HG03280 (cell line): ENCODE results near the gene CD48.

Source experiments
- ATAC-seq: cut with Tn5 transposase; IDR thresholded peaks from one replicate; pipeline ENCODE4 v1.9.1; 2021; ENCODE audit warnings: mild to moderate bottlenecking, moderate library complexity; ENCODE audit not compliant: unreplicated experiment

The CD48 gene

GRCh38 chr1:160681066-160681890 is 30.3 kb downstream of the CD48 start:
- ATAC-seq: peak; percentile 45

GRCh38 chr1:160680399-160680798 is 31.2 kb downstream of the CD48 start:
- no peak for ATAC-seq

GRCh38 chr1:160679893-160680292 is 31.7 kb downstream of the CD48 start:
- no peak for ATAC-seq

- no peak for ATAC-seq
These were observed 34.6 kb downstream of the CD48 start for GRCh38 chr1:160676869-160677597.

GRCh38 chr1:160675641-160676410 is 35.8 kb downstream of the CD48 start:
- ATAC-seq: peak; percentile 52

GRCh38 chr1:160674415-160674814 is 37.2 kb downstream of the CD48 start:
- no peak for ATAC-seq

GRCh38 chr1:160672789-160673695 is 38.6 kb downstream of the CD48 start:
- ATAC-seq: no peak

GRCh38 chr1:160671603-160672517 is 39.8 kb downstream of the CD48 start:
- ATAC-seq: no peak

- ATAC-seq: no peak
These were observed 40.9 kb downstream of the CD48 start for GRCh38 chr1:160670701-160671100.

- no peak for ATAC-seq
These were observed 41.8 kb downstream of the CD48 start for GRCh38 chr1:160669802-160670201.

GRCh38 chr1:160669276-160669675 is 42.3 kb downstream of the CD48 start:
- no peak for ATAC-seq

GRCh38 chr1:160667896-160668295 is 43.7 kb downstream of the CD48 start:
- ATAC-seq: no peak

GRCh38 chr1:160666079-160666442 is 45.6 kb downstream of the CD48 start:
- ATAC-seq: no peak

- no peak for ATAC-seq
These were observed 46.1 kb downstream of the CD48 start for GRCh38 chr1:160665330-160666078.

GRCh38 chr1:160664573-160665051 is 47.0 kb downstream of the CD48 start:
- ATAC-seq: peak; percentile 67

GRCh38 chr1:160662910-160663309 is 48.7 kb downstream of the CD48 start:
- ATAC-seq: no peak

- no peak for ATAC-seq
These were observed 52.1 kb downstream of the CD48 start for GRCh38 chr1:160659566-160659965.

- ATAC-seq: no peak
These were observed 52.8 kb downstream of the CD48 start for GRCh38 chr1:160658814-160659193.
